Right lobe of liver (tissue), 6 donors: ENCODE measurements around the gene ZBTB16. TPM values are rescaled to one million over a fixed set of nuclear protein-coding genes. Genes with fewer than 3 reads are reported as not detected.
A peak's percentile ranks its signal among the peaks of the same experiment; 100 is the strongest.

Experiments used
- ATAC-seq, 4 donors: fragments of 200-7000 bp; cut with Tn5 transposase; one replicate each; pipeline ENCODE4 v1.9.1; 2020; ENCODE audit warnings: mild to moderate bottlenecking in 4 of 4, moderate library complexity in 4 of 4
- DNase-seq, 3 donors: peaks; one replicate each; pipeline ENCODE4 v3.0.0-alpha.2; 2020
- H3K27ac ChIP-seq, 3 donors: fragments of 200-600 bp; one replicate each; pipeline ENCODE4 v1.8.0; 2022
- H3K27me3 ChIP-seq, 2 donors: fragments of 200-600 bp; one replicate each; pipeline ENCODE4 v1.8.0; 2022
- H3K36me3 ChIP-seq, 4 donors: fragments of 200-600 bp; sonication (generic) in 1 of 4; one replicate each; pipeline versions ENCODE4 v1.5.1 to v1.8.0; 2017 to 2022; ENCODE audit warnings: control low read depth in 1 of 4
- H3K4me1 ChIP-seq, 4 donors: fragments of 200-600 bp; sonication (generic) in 1 of 4; one replicate each; pipeline versions ENCODE4 v1.5.1 to v1.8.0; 2017 to 2022; ENCODE audit warnings: control low read depth in 1 of 4
- H3K4me3 ChIP-seq, 3 donors: fragments of 200-600 bp; one replicate each; pipeline ENCODE4 v1.8.0; 2022
- H3K9me3 ChIP-seq, 4 donors: fragments of 200-600 bp; sonication (generic) in 1 of 4; one replicate each; pipeline versions ENCODE4 v1.5.1 to v1.8.0; 2017 to 2022; ENCODE audit warnings: control low read depth in 1 of 4
- CTCF ChIP-seq, 4 donors: fragments of 200-600 bp in 3 of 4; fragments of 450-650 bp in 1 of 4; IDR thresholded peaks; one replicate each; pipeline versions ENCODE4 v1.5.1 to v1.8.0; 2016 to 2022; ENCODE audit warnings: antibody characterized with exemption in 4 of 4, mild to moderate bottlenecking in 2 of 4
- POLR2A ChIP-seq: fragments of 450-650 bp; IDR thresholded peaks from one replicate; pipeline ENCODE4 v1.6.1; 2017; ENCODE audit warnings: antibody characterized with exemption, mild to moderate bottlenecking
- WGBS: methylation state at CpG from one replicate; pipeline ENCODE4 v1.1.6; 2018; ENCODE audit warnings: low coverage, low lambda C conversion rate; ENCODE audit not compliant: insufficient coverage; ENCODE audit errors: missing lambda C conversion rate; 5-methylcytosine and 5-hydroxymethylcytosine counted together
- intact Hi-C, 2 donors: fragments of 100-400 bp; cut with DNase I; formaldehyde crosslinking; loops; one replicate each; pipeline versions ENCODE4 v1.11.2 to v1.14.1; 2022
- total RNA-seq, 6 experiments: library from RNA; depleted of rRNA in 2 of 6; stranded (reverse); fragments of >200 nt in 2 of 6; fragmentation: NEBNext Ultra II Directional in 3 of 6; extraction: Animal tissue kit (Norgen Biotek cat#: 25700) in 3 of 6; gene quantifications; one replicate each; pipeline versions ENCODE4 v1.1.0 to v1.2.4, GENCODE V29; 2016 to 2023
- donor health status: DM: no; HTN: yes; CAD: no.
- donor health status: DM: no; HTN: no; CAD: no.
- donor health status: DM: no; HTN: no; CAD: no.
- donor health status: DM: no; HTN: yes; CAD: no.
- donor health status: DM: no; HTN: yes; CAD: no.

ZBTB16 gene
- total RNA-seq, 6 experiments from 2014 or later = 13.1 to 205 (median 52.2) TPM

GRCh38 chr11:114031246-114031966 lies 28.1 kb upstream of the ZBTB16 start:
- Histone ChIP-seq H3K27ac (no peak overlapping the region), H3K27me3 (no peaks in the 10 kb centered on the region), H3K4me1 (peaks cover 0 to 9% (median 2%) of the 10 kb centered on the region in 4 donors), H3K9me3 (no peaks in the 10 kb centered on the region), H3K36me3 (no peaks in the 10 kb centered on the region), H3K4me3 (no peak overlapping the region)
- WGBS = 87% methylated on average over 18 of the region's 18 CpGs
- no peak for ATAC-seq
- intact Hi-C loops = loop anchor here in 1 of 2 donors (10.0 kb wide), 1 partner anchor 213 kb away; no protein-coding TSS in a partner anchor
- no peak for DNase-seq
- TF ChIP-seq CTCF (IDR thresholded peaks at IDR 0.05) (no peak), POLR2A (no peak)

GRCh38 chr11:114031967-114032320 lies 27.6 kb upstream of the ZBTB16 start:
- intact Hi-C loops = loop anchor here in 1 of 2 donors (10.0 kb wide), 1 partner anchor 213 kb away; no protein-coding TSS in a partner anchor
- DNase-seq (no peak), ATAC-seq (peak in 1 of 4 donors; percentile 11)
- H3K4me3 ChIP-seq = no peak overlapping the region
- no peak overlapping the region for H3K27ac ChIP-seq
- WGBS = 41% methylated on average over 4 of the region's 5 CpGs
- TF ChIP-seq CTCF (IDR thresholded peaks at IDR 0.05) (no peak), POLR2A (no peak)
- H3K9me3 ChIP-seq = no peaks in the 10 kb centered on the region
- peaks cover 0 to 14% (median 2%) of the 10 kb centered on the region in 4 donors for H3K4me1 ChIP-seq
- H3K27me3 ChIP-seq = no peaks in the 10 kb centered on the region
- H3K36me3 ChIP-seq = no peaks in the 10 kb centered on the region

GRCh38 chr11:114033066-114033465 lies 26.4 kb upstream of the ZBTB16 start:
- intact Hi-C loops = loop anchor here in 1 of 2 donors (10.0 kb wide), 1 partner anchor 212 kb away; no protein-coding TSS in a partner anchor
- WGBS = 70% methylated on average over 5 of the region's 5 CpGs
- Histone ChIP-seq H3K4me1 (peaks cover 0 to 14% (median 2%) of the 10 kb centered on the region in 4 donors), H3K27ac (no peak overlapping the region), H3K27me3 (no peaks in the 10 kb centered on the region), H3K36me3 (no peaks in the 10 kb centered on the region), H3K9me3 (no peaks in the 10 kb centered on the region), H3K4me3 (no peak overlapping the region)
- TF ChIP-seq POLR2A (no peak), CTCF (IDR thresholded peaks at IDR 0.05) (no peak)
- DNase-seq = no peak
- ATAC-seq = no peak

- ATAC-seq = no peak
- no peak for TF ChIP-seq POLR2A
- TF ChIP-seq CTCF (IDR thresholded peaks at IDR 0.05) = no peak
- H3K9me3 ChIP-seq = no peaks in the 10 kb centered on the region
- WGBS = 86% methylated on average over 2 of the region's 2 CpGs
- DNase-seq = no peak
- peaks cover 0 to 14% (median 2%) of the 10 kb centered on the region in 4 donors for H3K4me1 ChIP-seq
- no peak overlapping the region for H3K4me3 ChIP-seq
- H3K36me3 ChIP-seq = no peaks in the 10 kb centered on the region
- intact Hi-C loops = loop anchor here in 1 of 2 donors (10.0 kb wide), 1 partner anchor 211 kb away; no protein-coding TSS in a partner anchor
- no peaks in the 10 kb centered on the region for H3K27me3 ChIP-seq
- H3K27ac ChIP-seq = no peak overlapping the region
These were observed 25.9 kb upstream of the ZBTB16 start for GRCh38 chr11:114033572-114033971.
